OCI-LY7 (cell line): ENCODE results near the gene RRBP1.

Source experiments
- EZH2phosphoT487 ChIP-seq: fragments of 200-600 bp; sonication (generic); IDR thresholded peaks from 2 replicates; pipeline ENCODE4 v1.6.1; 2018; ENCODE audit warnings: low read depth, borderline replicate concordance, mild to moderate bottlenecking, mixed run types, antibody characterized with exemption, low read length, moderate library complexity, mixed read lengths
- TF ChIP-seq, protein P1 (sequence below): fragments of 200-600 bp; sonication (generic); conservative IDR thresholded peaks from 2 replicates; pipeline ENCODE4 v1.5.1; 2014; ENCODE audit warnings: mild to moderate bottlenecking, antibody characterized with exemption, low read length, moderate library complexity, mixed read lengths

GRCh38 chr20:17620371-17621228 lies 61.4 kb downstream of the RRBP1 start:
- TF ChIP-seq, protein P1, sequence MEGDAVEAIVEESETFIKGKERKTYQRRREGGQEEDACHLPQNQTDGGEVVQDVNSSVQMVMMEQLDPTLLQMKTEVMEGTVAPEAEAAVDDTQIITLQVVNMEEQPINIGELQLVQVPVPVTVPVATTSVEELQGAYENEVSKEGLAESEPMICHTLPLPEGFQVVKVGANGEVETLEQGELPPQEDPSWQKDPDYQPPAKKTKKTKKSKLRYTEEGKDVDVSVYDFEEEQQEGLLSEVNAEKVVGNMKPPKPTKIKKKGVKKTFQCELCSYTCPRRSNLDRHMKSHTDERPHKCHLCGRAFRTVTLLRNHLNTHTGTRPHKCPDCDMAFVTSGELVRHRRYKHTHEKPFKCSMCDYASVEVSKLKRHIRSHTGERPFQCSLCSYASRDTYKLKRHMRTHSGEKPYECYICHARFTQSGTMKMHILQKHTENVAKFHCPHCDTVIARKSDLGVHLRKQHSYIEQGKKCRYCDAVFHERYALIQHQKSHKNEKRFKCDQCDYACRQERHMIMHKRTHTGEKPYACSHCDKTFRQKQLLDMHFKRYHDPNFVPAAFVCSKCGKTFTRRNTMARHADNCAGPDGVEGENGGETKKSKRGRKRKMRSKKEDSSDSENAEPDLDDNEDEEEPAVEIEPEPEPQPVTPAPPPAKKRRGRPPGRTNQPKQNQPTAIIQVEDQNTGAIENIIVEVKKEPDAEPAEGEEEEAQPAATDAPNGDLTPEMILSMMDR = no peak
- no peak for TF ChIP-seq EZH2phosphoT487
